Calu3 (cell line): ENCODE results near the gene FAM13A. TPM values are rescaled to one million over a fixed set of nuclear protein-coding genes. Genes with fewer than 3 reads are reported as not detected.

Experiments used
- BruUV-seq: library from RNA; stranded (reverse); fragments of 400-500 nt; replicated peaks from 2 replicates; lab custom pipeline; 2021; lab: Mats Ljungman, UMichigan
- CTCF ChIA-PET: fragments of 300-600 bp; sonication (Branson Sonifier 250); formaldehyde crosslinking; loops from one replicate; lab custom pipeline; 2022; ENCODE audit warnings: antibody characterized with exemption; lab: Charles Lee
- DNase-seq: peaks from one replicate; pipeline ENCODE4 v3.0.0; 2022
- H3K27ac Mint-ChIP-seq: one replicate; pipeline ENCODE4 v1.8.0; 2022; ENCODE audit warnings: mixed read lengths; ENCODE audit not compliant: unreplicated experiment
- H3K27me3 Mint-ChIP-seq: one replicate; pipeline ENCODE4 v1.8.0; 2022; ENCODE audit warnings: mixed read lengths; ENCODE audit not compliant: unreplicated experiment
- H3K36me3 Mint-ChIP-seq: one replicate; pipeline ENCODE4 v1.8.0; 2022; ENCODE audit warnings: mild to moderate bottlenecking, moderate library complexity, mixed read lengths; ENCODE audit not compliant: insufficient read depth, unreplicated experiment
- H3K4me1 Mint-ChIP-seq: one replicate; pipeline ENCODE4 v1.8.0; 2022; ENCODE audit warnings: mild to moderate bottlenecking, low read depth, mixed read lengths; ENCODE audit not compliant: unreplicated experiment
- H3K4me3 Mint-ChIP-seq: one replicate; pipeline ENCODE4 v1.8.0; 2022; ENCODE audit warnings: mild to moderate bottlenecking, low read depth, moderate library complexity, mixed read lengths; ENCODE audit not compliant: unreplicated experiment
- H3K9me3 Mint-ChIP-seq: one replicate; pipeline ENCODE4 v1.8.0; 2022; ENCODE audit warnings: low read depth, mixed read lengths; ENCODE audit not compliant: unreplicated experiment
- CTCF ChIP-seq: fragments of 200-600 bp; IDR thresholded peaks from one replicate; pipeline ENCODE4 v1.8.0; 2022; ENCODE audit warnings: antibody characterized with exemption; ENCODE audit not compliant: unreplicated experiment
- intact Hi-C: fragments of 100-400 bp; cut with micrococcal nuclease; formaldehyde crosslinking; loops from one replicate; pipeline ENCODE4 v1.10.0; 2022; ENCODE audit not compliant: unreplicated experiment
- total RNA-seq: library from RNA; stranded (reverse); gene quantifications from 2 replicates; pipeline ENCODE4 v1.2.3, GENCODE V29; 2022

The FAM13A gene
- total RNA-seq, 1 experiment from 2014 or later = 13.5 TPM

GRCh38 chr4:88698519-88698918 is 358.5 kb downstream of the FAM13A start:
- no peak for TF ChIP-seq CTCF
- Mint-ChIP-seq H3K9me3 (no peaks in the 10 kb centered on the region), H3K36me3 (no peaks in the 10 kb centered on the region), H3K4me1 (no peaks in the 10 kb centered on the region), H3K4me3 (no peak overlapping the region), H3K27me3 (no peaks in the 10 kb centered on the region), H3K27ac (no peak overlapping the region)
- no peak for DNase-seq
- BruUV-seq = no TSS peak
- intact Hi-C loops = no loop called here
- CTCF ChIA-PET = no interaction called here

GRCh38 chr4:88697588-88698329 is 359.2 kb downstream of the FAM13A start, which contains the start of gene NAP1L5:
Gene NAP1L5, minus strand, starts transcription at chr4:88697829. Its CDS starts 75 bp downstream, at chr4:88697754.
- no peaks in the 10 kb centered on the region for H3K9me3 Mint-ChIP-seq
- no peak within 1 kb of the TSS for H3K27ac Mint-ChIP-seq
- CTCF ChIA-PET = no interaction called here
- BruUV-seq = no TSS peak
- H3K4me3 Mint-ChIP-seq = no peak within 1 kb of the TSS
- H3K4me1 Mint-ChIP-seq = no peaks in the 10 kb centered on the region
- no peak for DNase-seq
- no peak for TF ChIP-seq CTCF
- no peaks in the 10 kb centered on the region for H3K36me3 Mint-ChIP-seq
- intact Hi-C loops = no loop called here
- no peaks in the 10 kb centered on the region for H3K27me3 Mint-ChIP-seq

- H3K4me1 Mint-ChIP-seq = no peaks in the 10 kb centered on the region
- H3K9me3 Mint-ChIP-seq = no peaks in the 10 kb centered on the region
- no peak overlapping the region for H3K27ac Mint-ChIP-seq
- intact Hi-C loops = no loop called here
- H3K36me3 Mint-ChIP-seq = no peaks in the 10 kb centered on the region
- no peaks in the 10 kb centered on the region for H3K27me3 Mint-ChIP-seq
- no peak for TF ChIP-seq CTCF
- no TSS peak for BruUV-seq
- CTCF ChIA-PET = no interaction called here
- DNase-seq = no peak
- no peak overlapping the region for H3K4me3 Mint-ChIP-seq
These were observed 359.8 kb downstream of the FAM13A start for GRCh38 chr4:88697141-88697540.

- no peak for DNase-seq
- no peak for TF ChIP-seq CTCF
- intact Hi-C loops = no loop called here
- no TSS peak for BruUV-seq
- Mint-ChIP-seq H3K4me1 (no peaks in the 10 kb centered on the region), H3K36me3 (no peaks in the 10 kb centered on the region), H3K27me3 (no peaks in the 10 kb centered on the region), H3K9me3 (no peaks in the 10 kb centered on the region), H3K4me3 (no peak overlapping the region), H3K27ac (no peak overlapping the region)
- CTCF ChIA-PET = no interaction called here
These were observed 360.4 kb downstream of the FAM13A start for GRCh38 chr4:88696630-88697029.
